IMR-90 (cell line): ENCODE results near the gene MORC1. TPM values are rescaled to one million over a fixed set of nuclear protein-coding genes. Genes with fewer than 3 reads are reported as not detected.

Source experiments
- ATAC-seq: fragments of 200-7000 bp; cut with Tn5 transposase; 2 replicates; pipeline ENCODE4 v1.9.1; 2020; ENCODE audit warnings: low read depth, mild to moderate bottlenecking, moderate library complexity
- BruUV-seq: library from RNA; stranded (reverse); fragments of 400-500 nt; replicated peaks from 2 replicates; lab custom pipeline; 2021; lab: Mats Ljungman, UMichigan
- CTCF ChIA-PET: fragments of 300-600 bp; formaldehyde crosslinking; extraction: SDS; loops from one replicate; lab custom pipeline; 2021; ENCODE audit warnings: antibody characterized with exemption; lab: Yijun Ruan, JAX
- POLR2A ChIA-PET: fragments of 300-600 bp; sonication (Branson Sonifier 250); formaldehyde crosslinking; loops from one replicate; lab custom pipeline; 2022; ENCODE audit warnings: antibody characterized with exemption; ENCODE audit not compliant: unreplicated experiment; lab: Charles Lee
- DNase-seq: peaks from one replicate; pipeline ENCODE4 v3.0.0; 2013
- H2AFZ ChIP-seq: replicated peaks from 2 replicates; pipeline ENCODE3; 2013; ENCODE audit warnings: low read length, mild to moderate bottlenecking; ENCODE audit not compliant: poor library complexity
- H2AK5ac ChIP-seq: 2 replicates; pipeline ENCODE4 v1.6.1; 2013; ENCODE audit warnings: low read depth, low read length, inconsistent platforms
- H2AK9ac ChIP-seq: replicated peaks from 2 replicates; pipeline ENCODE3; 2013; ENCODE audit warnings: mild to moderate bottlenecking, low read depth, low read length, moderate library complexity; ENCODE audit not compliant: poor library complexity
- H2BK120ac ChIP-seq: 2 replicates; pipeline ENCODE4 v1.6.1; 2013; ENCODE audit warnings: low read depth, low read length, inconsistent platforms
- H2BK15ac ChIP-seq: 3 replicates; pipeline ENCODE4 v1.6.1; 2013; ENCODE audit warnings: low read depth, low read length, inconsistent platforms
- H2BK20ac ChIP-seq: 2 replicates; pipeline ENCODE4 v1.6.1; 2013; ENCODE audit warnings: low read depth, mild to moderate bottlenecking, inconsistent platforms, low read length, moderate library complexity
- H2BK5ac ChIP-seq: 2 replicates; pipeline ENCODE4 v1.6.1; 2013; ENCODE audit warnings: mild to moderate bottlenecking, low read depth, low read length, inconsistent platforms; ENCODE audit not compliant: poor library complexity, severe bottlenecking
- H3K14ac ChIP-seq: replicated peaks from 2 replicates; pipeline ENCODE4 v1.6.1; 2013; ENCODE audit warnings: low read depth, low read length, inconsistent platforms
- H3K18ac ChIP-seq: 2 replicates; pipeline ENCODE4 v1.6.1; 2013; ENCODE audit warnings: low read depth, low read length, control low read depth
- H3K23ac ChIP-seq: 2 replicates; pipeline ENCODE4 v1.6.1; 2013; ENCODE audit warnings: low read depth, low read length, inconsistent platforms
- H3K27ac ChIP-seq: 2 replicates; pipeline ENCODE4 v1.5.1; 2013; ENCODE audit warnings: mild to moderate bottlenecking, control low read depth, low read length; ENCODE audit not compliant: insufficient read depth
- H3K27me3 ChIP-seq: 2 replicates; pipeline ENCODE4 v1.6.1; 2013; ENCODE audit warnings: low read length; ENCODE audit not compliant: control insufficient read depth, insufficient read depth
- H3K36me3 ChIP-seq: 2 replicates; pipeline ENCODE4 v1.6.1; 2013; ENCODE audit warnings: low read length, mixed read lengths; ENCODE audit not compliant: control insufficient read depth, insufficient read depth
- H3K4ac ChIP-seq: 2 replicates; pipeline ENCODE4 v1.6.1; 2013; ENCODE audit warnings: low read depth, low read length, inconsistent platforms
- H3K4me1 ChIP-seq: 2 replicates; pipeline ENCODE4 v1.6.1; 2013; ENCODE audit warnings: low read length, mixed read lengths; ENCODE audit not compliant: control insufficient read depth, insufficient read depth
- H3K4me2 ChIP-seq: 2 replicates; pipeline ENCODE4 v1.6.1; 2013; ENCODE audit warnings: low read depth, mild to moderate bottlenecking, control low read depth, low read length, moderate library complexity
- H3K4me3 ChIP-seq: 2 replicates; pipeline ENCODE4 v1.5.1; 2013; ENCODE audit warnings: low read depth, mild to moderate bottlenecking, control low read depth, low read length, moderate library complexity; ENCODE audit not compliant: insufficient read depth
- H3K56ac ChIP-seq: 2 replicates; pipeline ENCODE4 v1.6.1; 2013; ENCODE audit warnings: low read length, inconsistent platforms; ENCODE audit not compliant: insufficient read depth; ENCODE audit errors: extremely low read depth
- H3K79me1 ChIP-seq, 2 experiments: 2 replicates each; pipeline ENCODE4 v1.6.1; 2013; ENCODE audit warnings: low read length in 2 of 2, inconsistent platforms in 1 of 2, low read depth in 1 of 2
- H3K9ac ChIP-seq: 2 replicates; pipeline ENCODE4 v1.6.1; 2013; ENCODE audit warnings: low read depth, low read length, control low read depth
- H3K9me1 ChIP-seq: 2 replicates; pipeline ENCODE4 v1.6.1; 2013; ENCODE audit warnings: low read length, inconsistent platforms; ENCODE audit not compliant: insufficient read depth
- H3K9me3 ChIP-seq: 2 replicates; pipeline ENCODE4 v1.6.1; 2013; ENCODE audit warnings: low read length; ENCODE audit not compliant: control insufficient read depth, insufficient read depth
- H4K20me1 ChIP-seq: 2 replicates; pipeline ENCODE4 v1.6.1; 2013; ENCODE audit warnings: low read length, inconsistent platforms; ENCODE audit not compliant: insufficient read depth
- H4K5ac ChIP-seq: 2 replicates; pipeline ENCODE4 v1.6.1; 2013; ENCODE audit warnings: mild to moderate bottlenecking, low read depth, low read length, control low read depth
- H4K8ac ChIP-seq, 2 experiments: 2 replicates each; pipeline ENCODE4 v1.6.1; 2013; ENCODE audit warnings: low read depth in 2 of 2, low read length in 2 of 2, control low read depth in 1 of 2, inconsistent platforms in 1 of 2
- H4K91ac ChIP-seq: 2 replicates; pipeline ENCODE4 v1.6.1; 2013; ENCODE audit warnings: low read depth, low read length, inconsistent platforms; ENCODE audit not compliant: insufficient read depth
- MAFK ChIP-seq: IDR thresholded peaks from 2 replicates; pipeline ENCODE4 v1.6.1; 2012; ENCODE audit warnings: low read depth, low read length, improper control_type of control experiment
- MXI1 ChIP-seq: IDR thresholded peaks from 2 replicates; pipeline ENCODE4 v1.6.1; 2012; ENCODE audit warnings: low read depth, mild to moderate bottlenecking, low read length, moderate library complexity, borderline replicate concordance
- NFE2L2 ChIP-seq: fragments of 150-350 bp; IDR thresholded peaks from 2 replicates; pipeline ENCODE4 v1.6.1; 2016; ENCODE audit warnings: low read depth, mild to moderate bottlenecking, low read length
- USF2 ChIP-seq: fragments of 150-350 bp; IDR thresholded peaks from 2 replicates; pipeline ENCODE4 v1.6.1; 2017; ENCODE audit warnings: mild to moderate bottlenecking, antibody characterized with exemption, low read length, low read depth
- WGBS, 2 experiments: methylation state at CpG; one replicate each; pipeline versions ENCODE4 v1.1.5 to v1.1.7; 2013; ENCODE audit warnings: missing lambda C conversion rate in 2 of 2; ENCODE audit not compliant: insufficient read length in 1 of 2; ENCODE audit errors: extremely low coverage in 2 of 2; 5-methylcytosine and 5-hydroxymethylcytosine counted together
- dilution Hi-C: fragments of 300-500 bp; cut with HindIII; formaldehyde crosslinking; loops from one replicate; pipeline ENCODE4 v1.14.3; 2018; ENCODE audit warnings: low sequenced_read_pairs; ENCODE audit not compliant: unreplicated experiment
- in situ Hi-C: fragments of 300-500 bp; cut with MboI; formaldehyde crosslinking; loops from 3 replicates; pipeline ENCODE4 v1.14.3; 2019; ENCODE audit warnings: low sequenced_read_pairs, inconsistent platforms, mixed read lengths
- intact Hi-C: fragments of 100-400 bp; cut with micrococcal nuclease; formaldehyde crosslinking; loops from 2 replicates; pipeline ENCODE4 v1.10.0; 2022
- polyA plus RNA-seq, 3 experiments: library from polyadenylated mRNA; depleted of rRNA; stranded (reverse); fragments of >200 nt; gene quantifications; 2 replicates each; pipeline ENCODE4 v1.2.3, GENCODE V29; 2012; ENCODE audit warnings: low replicate concordance in 1 of 3
- total RNA-seq: library from RNA; depleted of rRNA; stranded (reverse); fragments of >200 nt; gene quantifications from 2 replicates; pipeline ENCODE4 v1.2.3, GENCODE V29; 2012

The MORC1 gene
- total and polyA plus RNA-seq, 2 of the 4 experiments (the other 2 are of a cell fraction) = not detected

- Histone ChIP-seq H3K4ac (no peak overlapping the region), H3K56ac (no peak overlapping the region), H3K23ac (no peak overlapping the region), H3K9me1 (no peaks in the 10 kb centered on the region), H3K9me3 (no peaks in the 10 kb centered on the region), H3K4me1 (no peaks in the 10 kb centered on the region), H4K8ac (no peak overlapping the region), H2BK20ac (no peak overlapping the region), H3K9ac (no peak overlapping the region), H3K27me3 (no peaks in the 10 kb centered on the region), H4K20me1 (no peaks in the 10 kb centered on the region), H3K79me1 (no peaks in the 10 kb centered on the region), H3K36me3 (no peaks in the 10 kb centered on the region), H2BK15ac (no peak overlapping the region), H4K5ac (no peak overlapping the region), H3K27ac (no peak overlapping the region), H3K14ac (no peak overlapping the region), H3K18ac (no peak overlapping the region), H4K91ac (no peak overlapping the region), H2BK120ac (no peak overlapping the region), H2AK9ac (no peak overlapping the region), H3K4me2 (no peak overlapping the region), H2BK5ac (no peak overlapping the region), H2AFZ (no peak overlapping the region), H2AK5ac (no peak overlapping the region), H3K4me3 (no peak overlapping the region)
- ChIA-PET POLR2A (no interaction called here), CTCF (no interaction called here)
- no peak for TF ChIP-seq USF2
- no peak for TF ChIP-seq MXI1
- TF ChIP-seq MAFK = no peak
- TF ChIP-seq NFE2L2 = no peak
- ATAC-seq (no peak), DNase-seq (no peak)
- BruUV-seq = no TSS peak
- in situ Hi-C loops = no loop called here
- dilution Hi-C loops = no loop called here
- 17% methylated on average over 3 of the region's 8 CpGs; no CpG with 5 or more reads in 1 of the 2 experiments for WGBS, 2 experiments
- intact Hi-C loops = no loop called here
These were observed 180.8 kb downstream of the MORC1 start for GRCh38 chr3:108936924-108937689.
